K562 (cell line): ENCODE data around the gene NR2F1. TPM values are rescaled to one million over a fixed set of nuclear protein-coding genes. Genes with fewer than 3 reads are reported as not detected.

Source experiments
- ATAC-seq: fragments of 200-7000 bp; cut with Tn5 transposase; 3 replicates; pipeline ENCODE4 v1.9.1; 2020; ENCODE audit warnings: moderate library complexity
- BruUV-seq: library from RNA; stranded (reverse); fragments of 400-500 nt; replicated peaks from 2 replicates; lab custom pipeline; 2021; lab: Mats Ljungman, UMichigan
- CTCF ChIA-PET: fragments of 300-600 bp; formaldehyde crosslinking; extraction: SDS; loops from one replicate; lab custom pipeline; 2021; ENCODE audit warnings: low intra/inter-chr PET ratio; lab: Yijun Ruan, JAX
- POLR2A ChIA-PET: fragments of 300-600, 350-650 bp; sonication (Branson Sonifier 250); formaldehyde crosslinking; extraction: SDS; loops from one replicate; lab custom pipeline; 2021; ENCODE audit warnings: antibody characterized with exemption, inconsistent platforms; lab: Yijun Ruan, JAX
- DNase-seq, 4 experiments: peaks; one replicate each; pipeline versions ENCODE4 v3.0.0 to v3.0.0-alpha.2; 2011 to 2018; ENCODE audit warnings: low spot score in 3 of 4, mixed read lengths in 3 of 4; ENCODE audit errors: extremely low read depth in 1 of 4
- FAIRE-seq: peaks from 2 replicates; lab custom pipeline; 2011; peaks lifted over from hg19 to GRCh38; lab: Jason Lieb, UNC
- H2AFZ ChIP-seq: 2 replicates; pipeline ENCODE4 v1.6.0; 2011; ENCODE audit warnings: low read depth, low read length, control low read depth, inconsistent platforms
- H3K27ac ChIP-seq: fragments of 200-600 bp; 3 replicates; pipeline ENCODE4 v1.8.0; 2011; ENCODE audit warnings: low read depth, mild to moderate bottlenecking, control low read depth, inconsistent platforms, low read length, moderate library complexity, mixed read lengths; ENCODE audit errors: extremely low read depth
- H3K27me3 ChIP-seq, 2 experiments: fragments of 300-600 bp in 1 of 2; 2 replicates in 1 of 2; 3 replicates in 1 of 2; pipeline versions ENCODE4 v1.6.0 to v1.8.0; 2011; ENCODE audit warnings: inconsistent platforms in 2 of 2, low read length in 2 of 2, mild to moderate bottlenecking in 1 of 2, mixed read lengths in 1 of 2, moderate library complexity in 1 of 2; ENCODE audit not compliant: control insufficient read depth in 2 of 2, insufficient read depth in 2 of 2
- H3K36me3 ChIP-seq: fragments of 300-600 bp; 3 replicates; pipeline ENCODE4 v1.8.0; 2011; ENCODE audit warnings: mild to moderate bottlenecking, low read length, inconsistent platforms; ENCODE audit not compliant: control insufficient read depth, insufficient read depth
- H3K4me1 ChIP-seq, 2 experiments: fragments of 200-600 bp in 1 of 2; replicated peaks in 1 of 2; 2 replicates in 1 of 2; 3 replicates in 1 of 2; pipeline versions ENCODE4 v1.5.1 to v1.8.0; 2011; ENCODE audit warnings: inconsistent platforms in 2 of 2, low read length in 2 of 2, mild to moderate bottlenecking in 1 of 2, mixed read lengths in 1 of 2, moderate library complexity in 1 of 2; ENCODE audit not compliant: control insufficient read depth in 2 of 2, insufficient read depth in 2 of 2
- H3K4me2 ChIP-seq: 2 replicates; pipeline ENCODE4 v1.6.1; 2011; ENCODE audit warnings: low read length, control low read depth, inconsistent platforms, mixed read lengths; ENCODE audit not compliant: insufficient read depth
- H3K4me3 ChIP-seq: fragments of 200-600 bp; sonication (generic), shearing (Covaris generic); 2 replicates; pipeline ENCODE4 v1.5.1; 2016; ENCODE audit warnings: control low read depth, inconsistent platforms
- H3K79me2 ChIP-seq: fragments of 200-600 bp; 3 replicates; pipeline ENCODE4 v1.8.0; 2011; ENCODE audit warnings: low read length, inconsistent platforms; ENCODE audit not compliant: control insufficient read depth, insufficient read depth
- H3K9ac ChIP-seq, 2 experiments: 2 replicates each; pipeline versions ENCODE4 v1.6.0 to v1.6.1; 2011; ENCODE audit warnings: low read depth in 2 of 2, low read length in 2 of 2, control low read depth in 1 of 2, inconsistent platforms in 1 of 2, mild to moderate bottlenecking in 1 of 2, mixed read lengths in 1 of 2; ENCODE audit not compliant: insufficient read depth in 1 of 2
- H3K9me1 ChIP-seq: one replicate; pipeline ENCODE4 v1.6.0; 2011; ENCODE audit warnings: inconsistent platforms, mild to moderate bottlenecking, low read length, moderate library complexity; ENCODE audit not compliant: control insufficient read depth, insufficient read depth
- H3K9me3 ChIP-seq: replicated peaks from 2 replicates; pipeline ENCODE4 v1.5.1; 2011; ENCODE audit warnings: low read depth, low read length, inconsistent platforms; ENCODE audit not compliant: control insufficient read depth, insufficient read depth
- H4K20me1 ChIP-seq: replicated peaks from 2 replicates; pipeline ENCODE4 v1.6.1; 2011; ENCODE audit warnings: low read length, inconsistent platforms, mixed read lengths; ENCODE audit not compliant: control insufficient read depth, insufficient read depth
- AFF4 ChIP-seq: sonication (generic); formaldehyde crosslinking; IDR thresholded peaks from 2 replicates; pipeline ENCODE4 v1.8.0; 2023; ENCODE audit warnings: mild to moderate bottlenecking, missing genetic modification reagents
- BMI1 ChIP-seq: fragments of 150-350 bp; IDR thresholded peaks from 2 replicates; pipeline ENCODE4 v1.6.1; 2014; ENCODE audit warnings: low read length
- STAT5A ChIP-seq: IDR thresholded peaks from 2 replicates; pipeline ENCODE4 v1.6.1; 2012; ENCODE audit warnings: low read length, inconsistent platforms, borderline replicate concordance
- ZNF124 ChIP-seq: sonication (generic); formaldehyde crosslinking; IDR thresholded peaks from 2 replicates; pipeline ENCODE4 v1.8.1; 2022; ENCODE audit warnings: missing genetic modification reagents
- ZNF23 ChIP-seq: fragments of 250-450 bp; sonication (Bioruptor Pico); IDR thresholded peaks from 2 replicates; pipeline ENCODE4 v1.4.0; 2020; ENCODE audit warnings: mild to moderate bottlenecking
- ZNF280A ChIP-seq: fragments of 450-650 bp; IDR thresholded peaks from 2 replicates; pipeline ENCODE4 v1.6.1; 2018; ENCODE audit warnings: mild to moderate bottlenecking, low read depth; ENCODE audit not compliant: partially characterized antibody
- ZNF551 ChIP-seq: fragments of 250-450 bp; sonication (Bioruptor Pico); IDR thresholded peaks from 2 replicates; pipeline ENCODE4 v1.5.0; 2021; ENCODE audit warnings: mild to moderate bottlenecking, moderate library complexity
- ZNF76 ChIP-seq: fragments of 250-450 bp; sonication (Bioruptor Pico); IDR thresholded peaks from 2 replicates; pipeline ENCODE4 v1.4.0; 2020; ENCODE audit warnings: mild to moderate bottlenecking, moderate library complexity, borderline replicate concordance
- ZNF79 ChIP-seq: fragments of 250-450 bp; sonication (Bioruptor Pico); IDR thresholded peaks from 2 replicates; pipeline ENCODE4 v1.4.0; 2020; ENCODE audit warnings: low read depth, mild to moderate bottlenecking, moderate library complexity
- WGBS: fragments of 100-300 bp; shearing (Covaris generic); methylation state at CpG from one replicate; pipeline ENCODE4 v1.1.6; 2016; ENCODE audit warnings: low coverage, mixed read lengths; ENCODE audit not compliant: insufficient coverage; ENCODE audit errors: missing lambda C conversion rate; 5-methylcytosine and 5-hydroxymethylcytosine counted together
- in situ Hi-C: fragments of 300-500 bp; cut with MboI; formaldehyde crosslinking; loops from 4 replicates; pipeline ENCODE4 v1.15.0; 2018; ENCODE audit warnings: inconsistent platforms, mixed read lengths
- intact Hi-C: fragments of 100-400 bp; cut with micrococcal nuclease; formaldehyde crosslinking; loops from 2 replicates; pipeline ENCODE4 v1.14.2; 2022
- polyA plus RNA-seq, 8 experiments: library from polyadenylated mRNA; depleted of rRNA in 4 of 8; stranded (reverse) in 5 of 8; unstranded in 3 of 8; fragments of >200 nt; fragmentation: Nextera tagmentation in 2 of 8; fragmentation: Illumina TruSeq in 1 of 8; extraction: Ambion mirVana in 2 of 8; extraction: Trizol in 1 of 8; gene quantifications; 2 replicates each; pipeline versions ENCODE4 v1.2.1 to v1.2.3, GENCODE V29; 2011 to 2014; ENCODE audit warnings: inconsistent platforms in 1 of 8, missing spikeins in 1 of 8
- total RNA-seq, 7 experiments: library from RNA; depleted of rRNA in 6 of 7; stranded (reverse); fragments of >200 nt in 6 of 7; fragmentation: Illumina TruSeq in 2 of 7; extraction: Trizol in 2 of 7; gene quantifications; 2 replicates each; pipeline versions ENCODE4 v1.2.1 to v1.2.3, GENCODE V29; 2011 to 2021; ENCODE audit warnings: low replicate concordance in 1 of 7

The NR2F1 gene
- total and polyA plus RNA-seq, 9 of the 15 experiments (the other 6 are each of a cell fraction or from before 2014, with no cell fraction given) = 0.18 TPM; not detected in 8

- Histone ChIP-seq H3K4me1 (peaks cover 0 to 11% of the 10 kb centered on the region in 2 experiments; a peak in 2 of 5 replicates), H3K27me3 (peaks cover 0 to 11% of the 10 kb centered on the region in 2 experiments; a peak in 2 of 5 replicates), H3K79me2 (no peaks in the 10 kb centered on the region), H3K9me3 (no peaks in the 10 kb centered on the region), H4K20me1 (no peaks in the 10 kb centered on the region)
- no peak for FAIRE-seq
- WGBS = 6% methylated on average over 20 of the region's 49 CpGs
- no TSS peak for BruUV-seq
- TF ChIP-seq ZNF79 (CRISPR knock-in tag) = no peak
- TF ChIP-seq ZNF280A = no peak
- no peak for TF ChIP-seq BMI1
- no peak for TF ChIP-seq ZNF124 (CRISPR knock-in tag)
- TF ChIP-seq AFF4 = no peak
- TF ChIP-seq ZNF76 (CRISPR knock-in tag) = no peak
- TF ChIP-seq ZNF551 (CRISPR knock-in tag) = no peak
- no peak for TF ChIP-seq ZNF23
- no peak for TF ChIP-seq STAT5A
- TF ChIP-seq, all 486 proteins: peak for 0
- no peak for DNase-seq
- Histone ChIP-seq H3K9ac (no peak overlapping the region), H3K27ac (no peak overlapping the region), H3K9me1 (no peaks in the 10 kb centered on the region), H3K4me2 (no peak overlapping the region), H2AFZ (no peak overlapping the region), H3K36me3 (no peaks in the 10 kb centered on the region), H3K4me3 (no peak overlapping the region)
- ChIA-PET POLR2A (no interaction called here), CTCF (no interaction called here)
- ATAC-seq = no peak
- intact Hi-C loops = no loop called here
- in situ Hi-C loops = loop anchor here (25.0 kb wide), 1 partner anchor 1158 kb away; no protein-coding TSS in a partner anchor
Observed at GRCh38 chr5:93578813-93579691, 4.0 kb upstream of the NR2F1 start.
